Stimulated activated CD8-positive, alpha-beta memory T cell treated with anti-CD3 and anti-CD28 coated beads, Interleukin-7, amount 100 ng/mL, for 48 hours (primary cell): ENCODE measurements around the gene SLC19A3.

Experiments
- DNase-seq, 2 donors: peaks; one replicate each; pipeline ENCODE4 v3.0.0-alpha.2; 2020; ENCODE audit warnings: low read depth in 1 of 2; ENCODE audit errors: extremely low read depth in 1 of 2

Gene SLC19A3

DNA sequence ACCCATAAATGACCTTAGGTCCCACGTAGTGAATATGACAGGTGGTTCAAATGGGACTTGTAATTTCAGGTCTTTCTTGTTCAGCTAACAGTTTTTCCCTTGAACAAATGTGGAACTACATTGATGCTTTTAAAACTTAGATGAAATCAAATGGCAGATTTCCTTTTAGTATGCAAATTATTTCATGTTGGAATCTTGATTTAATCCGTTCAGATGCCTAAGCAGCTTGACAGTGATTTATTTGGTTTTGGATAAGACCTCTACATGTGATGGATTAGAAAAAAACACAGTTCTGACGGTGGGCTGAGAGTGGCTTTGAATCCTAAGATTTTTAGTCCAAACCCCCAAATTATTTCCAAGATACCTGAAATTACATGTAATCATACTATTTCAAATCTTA is 83.6 kb downstream of the SLC19A3 start:
- no peak for DNase-seq
